NT2/D1 (cell line): ENCODE measurements around the gene DCDC2.

ENCODE experiments used
- YY1 ChIP-seq: IDR thresholded peaks from 2 replicates; pipeline ENCODE4 v1.6.1; 2011; ENCODE audit not compliant: insufficient read length, insufficient read depth
- ZNF274 ChIP-seq: IDR thresholded peaks from 2 replicates; pipeline ENCODE4 v1.6.1; 2011; ENCODE audit warnings: mild to moderate bottlenecking, low read depth, low read length

GRCh38 chr6:24249926-24250325, 107.9 kb downstream of the DCDC2 start:
- TF ChIP-seq ZNF274 (no peak), YY1 (no peak)
